Memory B cell (primary cell): Measurements from ENCODE around the gene SELENOH.

Experiments
- ATAC-seq: fragments of 150-1000 bp; cut with Tn5 transposase; 2 replicates; pipeline ENCODE4 v1.10.0; 2021; ENCODE audit warnings: low read depth, mild to moderate bottlenecking, moderate library complexity
- DNase-seq, 2 donors: peaks; one replicate each; pipeline ENCODE4 v3.0.0; 2022; ENCODE audit warnings: low spot score in 2 of 2
- H3K27ac Mint-ChIP-seq: one replicate; pipeline ENCODE4 v1.8.0; 2022; ENCODE audit warnings: mild to moderate bottlenecking, moderate library complexity, mixed read lengths
- H3K27me3 Mint-ChIP-seq: one replicate; pipeline ENCODE4 v1.8.0; 2022; ENCODE audit warnings: mixed read lengths
- H3K36me3 Mint-ChIP-seq: one replicate; pipeline ENCODE4 v1.8.0; 2022; ENCODE audit warnings: mild to moderate bottlenecking, mixed read lengths
- H3K4me1 Mint-ChIP-seq: one replicate; pipeline ENCODE4 v1.8.0; 2022; ENCODE audit warnings: mixed read lengths
- H3K4me3 Mint-ChIP-seq: one replicate; pipeline ENCODE4 v1.8.0; 2022; ENCODE audit warnings: mild to moderate bottlenecking, moderate library complexity, mixed read lengths
- H3K9me3 Mint-ChIP-seq: one replicate; pipeline ENCODE4 v1.8.0; 2022; ENCODE audit warnings: mixed read lengths

Gene SELENOH

DNA sequence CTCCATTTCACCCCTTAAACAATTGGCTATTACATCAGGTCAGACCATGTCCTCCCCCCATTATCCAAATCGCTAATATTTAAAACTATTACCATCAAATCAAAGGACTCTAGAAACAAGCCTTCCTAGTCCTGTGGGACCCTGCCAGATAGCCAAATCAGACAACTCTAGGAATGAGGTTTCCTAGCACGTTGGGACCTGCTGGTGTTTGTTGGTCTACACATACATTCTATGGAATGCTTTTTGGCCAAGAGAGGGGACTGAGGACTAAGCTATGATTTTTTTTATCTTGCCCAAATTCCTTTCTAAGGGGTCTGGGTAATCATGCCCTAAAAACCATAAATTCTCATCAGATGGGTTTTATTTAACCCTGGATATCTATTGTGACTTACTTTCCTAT, 14.1 kb upstream of the SELENOH start:
- peaks cover 3% of the 10 kb centered on the region for H3K4me1 Mint-ChIP-seq
- peak overlapping the region; percentile 6 for H3K27ac Mint-ChIP-seq
- H3K9me3 Mint-ChIP-seq, result no peaks in the 10 kb centered on the region
- no peak for ATAC-seq
- no peak for DNase-seq
- no peaks in the 10 kb centered on the region for H3K36me3 Mint-ChIP-seq
- no peak overlapping the region for H3K4me3 Mint-ChIP-seq
- no peaks in the 10 kb centered on the region for H3K27me3 Mint-ChIP-seq

DNA sequence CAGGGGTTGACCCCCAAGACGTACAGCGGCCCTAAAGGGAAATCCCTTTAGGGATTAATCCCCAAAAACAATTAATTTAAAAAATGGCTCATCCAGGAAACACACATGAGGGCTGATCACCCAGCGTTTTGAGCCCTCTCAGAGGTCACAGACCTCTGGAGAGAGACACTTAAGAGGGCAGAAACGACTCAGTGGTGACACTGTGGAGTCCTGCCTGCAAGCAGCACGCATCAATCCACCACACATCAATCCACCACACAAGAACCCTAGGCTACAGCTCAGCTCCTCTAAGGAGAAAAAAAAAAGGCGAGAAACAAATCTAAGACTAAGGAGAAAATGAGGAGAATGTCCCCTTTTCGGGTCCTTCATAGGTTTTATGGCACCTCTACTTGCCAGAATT, 12.5 kb upstream of the SELENOH start:
- no peak for DNase-seq
- Mint-ChIP-seq H3K27ac (peak overlapping the region; percentile 79), H3K4me3 (no peak overlapping the region), H3K4me1 (peaks cover 3% of the 10 kb centered on the region), H3K27me3 (no peaks in the 10 kb centered on the region), H3K36me3 (no peaks in the 10 kb centered on the region), H3K9me3 (no peaks in the 10 kb centered on the region)
- ATAC-seq, result peak; percentile 6

DNA sequence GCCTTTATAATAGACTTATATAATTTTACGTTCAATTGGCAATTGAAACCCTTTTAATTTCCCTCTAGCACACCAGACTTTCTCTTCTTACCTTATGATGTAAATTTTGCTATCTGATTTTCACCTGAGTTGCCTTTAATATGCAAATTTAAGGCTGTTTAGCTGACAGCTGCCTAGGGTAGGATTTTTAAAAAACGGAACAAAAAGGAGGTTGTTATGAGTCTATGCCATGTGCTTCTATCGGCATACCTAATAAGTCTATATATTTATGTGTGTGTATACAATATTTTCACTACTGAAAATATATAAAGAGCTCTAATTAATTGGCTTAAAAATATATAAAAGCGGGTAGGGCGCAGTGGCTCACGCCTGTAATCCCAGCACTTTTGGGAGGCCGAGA, 11.8 kb upstream of the SELENOH start:
- Mint-ChIP-seq H3K36me3 (peaks cover 3% of the 10 kb centered on the region), H3K4me3 (peak overlapping the region; percentile 50)
- peak in 1 of 2 donors; percentile 25 for DNase-seq

DNA sequence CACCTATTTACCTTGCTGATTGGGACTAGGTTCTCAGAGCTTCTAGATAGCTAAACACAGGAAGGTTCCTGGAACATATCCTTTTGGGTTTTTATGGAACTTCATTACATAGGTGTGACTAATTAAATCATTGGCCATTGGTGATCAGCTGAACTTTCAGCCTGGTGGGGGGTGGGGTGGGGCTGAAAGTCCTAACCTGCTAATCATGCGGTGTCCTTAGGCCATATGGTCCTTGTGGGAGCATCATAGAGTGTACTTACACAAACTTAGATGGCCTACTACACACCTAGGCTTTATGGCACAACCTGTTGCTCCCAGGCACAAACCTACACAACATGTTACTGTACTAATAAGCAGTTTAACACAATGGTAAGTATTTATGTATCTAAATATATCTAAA, 8.6 kb upstream of the SELENOH start:
- Mint-ChIP-seq H3K27me3 (no peaks in the 10 kb centered on the region), H3K27ac (no peak overlapping the region), H3K4me3 (no peak overlapping the region), H3K4me1 (peaks cover 3% of the 10 kb centered on the region), H3K36me3 (peaks cover 5% of the 10 kb centered on the region), H3K9me3 (no peaks in the 10 kb centered on the region)
- DNase-seq (no peak), ATAC-seq (no peak)

More for the DNA sequence above, 11.8 kb upstream of the SELENOH start:
- Mint-ChIP-seq H3K27me3 (no peaks in the 10 kb centered on the region), H3K4me1 (peaks cover 3% of the 10 kb centered on the region), H3K27ac (peak overlapping the region; percentile 79), H3K9me3 (no peaks in the 10 kb centered on the region)
- ATAC-seq, result peak; percentile 98

DNA sequence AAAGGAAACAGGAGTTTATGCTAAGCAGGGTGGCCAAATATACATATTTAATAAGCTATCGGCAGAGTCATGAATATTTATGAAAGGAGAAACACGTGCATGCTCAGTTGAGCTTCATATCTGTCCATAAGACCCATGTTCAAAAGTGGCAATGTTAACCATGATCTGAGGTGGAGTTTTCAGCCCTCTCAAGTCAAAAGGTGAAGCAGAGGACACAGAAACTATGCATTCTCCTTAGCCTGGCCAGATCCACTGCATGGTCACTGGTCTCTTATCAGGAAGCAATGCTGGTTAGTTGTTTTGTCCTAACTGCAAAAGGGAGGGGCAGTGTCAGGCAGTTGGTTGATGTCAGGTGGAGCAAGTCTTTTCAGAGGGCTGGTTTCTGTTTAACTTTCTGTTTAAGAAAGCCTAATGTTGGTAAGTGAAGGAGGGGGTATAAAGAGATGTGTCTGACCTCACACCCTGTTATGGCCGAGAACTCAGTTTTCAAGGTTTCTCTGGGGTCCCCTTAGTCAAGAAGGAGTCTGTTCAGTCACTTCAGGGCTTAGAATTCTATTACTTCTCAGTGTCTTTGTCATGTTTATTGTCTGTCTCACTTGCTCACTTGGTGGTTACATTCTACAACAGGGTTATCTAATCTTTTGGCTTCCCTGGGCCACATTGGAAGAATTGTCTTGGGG, 5.5 kb upstream of the SELENOH start:
- no peak for ATAC-seq
- H3K9me3 Mint-ChIP-seq, result no peaks in the 10 kb centered on the region
- no peak overlapping the region for H3K4me3 Mint-ChIP-seq
- no peak overlapping the region for H3K27ac Mint-ChIP-seq
- peaks cover 13% of the 10 kb centered on the region for H3K36me3 Mint-ChIP-seq
- no peak for DNase-seq
- no peaks in the 10 kb centered on the region for H3K27me3 Mint-ChIP-seq
- peaks cover under 1% of the 10 kb centered on the region for H3K4me1 Mint-ChIP-seq

DNA sequence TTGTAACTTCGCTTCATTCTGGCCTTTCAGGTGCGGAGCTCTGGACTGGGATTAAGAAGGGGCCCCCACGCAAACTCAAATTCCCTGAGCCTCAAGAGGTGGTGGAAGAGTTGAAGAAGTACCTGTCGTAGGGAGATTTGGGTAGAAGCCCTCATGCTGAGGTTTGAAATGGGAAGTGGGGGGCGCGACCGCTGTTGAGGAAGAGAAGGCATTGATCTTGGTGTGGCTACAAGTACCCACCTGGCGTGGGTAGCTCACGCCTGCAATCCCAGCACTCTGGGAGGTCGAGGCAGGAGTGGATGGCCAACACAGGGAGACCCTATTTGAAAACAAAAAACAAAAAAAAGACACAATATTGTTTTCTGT, 779 bp downstream of the SELENOH start:
- no peak for ATAC-seq
- Mint-ChIP-seq H3K36me3 (peaks cover 24% of the 10 kb centered on the region), H3K27me3 (no peaks in the 10 kb centered on the region), H3K9me3 (no peaks in the 10 kb centered on the region), H3K4me1 (peaks cover 19% of the 10 kb centered on the region), H3K27ac (peak overlapping the region; percentile 99), H3K4me3 (peak overlapping the region; percentile 98)
- DNase-seq, result no peak

DNA sequence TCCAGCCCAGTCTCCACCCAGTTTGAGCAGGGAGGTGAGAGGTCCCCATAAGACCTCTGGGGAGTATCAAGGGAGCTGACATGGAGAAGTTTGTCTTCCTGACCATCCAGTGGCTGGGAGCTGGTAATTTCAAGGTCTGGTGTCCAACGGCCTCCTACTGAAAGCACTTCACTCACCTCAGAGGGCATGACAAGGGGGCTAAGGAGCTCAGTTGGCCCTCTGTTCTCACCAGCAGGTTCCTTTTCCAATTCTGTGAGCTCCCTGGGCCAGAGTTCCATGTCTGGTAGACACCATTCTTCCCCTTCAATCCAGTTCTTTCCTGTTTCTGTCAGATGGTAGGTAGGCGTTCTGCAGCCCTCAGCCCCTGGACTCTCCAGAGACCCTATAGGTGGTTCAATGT, 3.1 kb downstream of the SELENOH start:
- no peaks in the 10 kb centered on the region for H3K27me3 Mint-ChIP-seq
- no peak overlapping the region for H3K27ac Mint-ChIP-seq
- no peaks in the 10 kb centered on the region for H3K9me3 Mint-ChIP-seq
- H3K4me1 Mint-ChIP-seq, result peaks cover 19% of the 10 kb centered on the region
- DNase-seq (no peak), ATAC-seq (no peak)
- H3K36me3 Mint-ChIP-seq, result peaks cover 18% of the 10 kb centered on the region
- no peak overlapping the region for H3K4me3 Mint-ChIP-seq

DNA sequence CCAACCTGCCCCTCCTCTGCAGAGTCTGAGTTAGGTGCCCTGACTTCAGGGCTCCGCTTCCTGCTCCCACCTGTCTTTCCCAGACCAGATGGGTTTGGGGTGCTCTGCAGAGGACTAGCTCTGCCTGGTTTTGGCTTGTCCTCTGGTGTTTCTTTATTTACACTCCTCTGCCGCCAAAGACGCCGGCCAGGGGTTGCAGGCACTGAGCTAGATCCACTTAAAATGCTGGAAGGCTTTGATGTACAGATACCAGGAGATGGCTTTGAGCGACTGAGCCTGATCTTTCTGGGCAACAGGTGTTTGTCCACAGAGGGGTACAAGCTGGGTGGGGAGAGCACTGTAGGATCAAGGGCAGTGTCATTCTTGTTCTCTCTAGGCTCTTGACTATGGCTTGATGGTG, 3.9 kb downstream of the SELENOH start:
- no peaks in the 10 kb centered on the region for H3K9me3 Mint-ChIP-seq
- H3K36me3 Mint-ChIP-seq, result peaks cover 18% of the 10 kb centered on the region
- H3K27me3 Mint-ChIP-seq, result no peaks in the 10 kb centered on the region
- ATAC-seq, result no peak
- peak overlapping the region; percentile 26 for H3K27ac Mint-ChIP-seq
- H3K4me3 Mint-ChIP-seq, result no peak overlapping the region
- peaks cover 19% of the 10 kb centered on the region for H3K4me1 Mint-ChIP-seq
- DNase-seq, result no peak

DNA sequence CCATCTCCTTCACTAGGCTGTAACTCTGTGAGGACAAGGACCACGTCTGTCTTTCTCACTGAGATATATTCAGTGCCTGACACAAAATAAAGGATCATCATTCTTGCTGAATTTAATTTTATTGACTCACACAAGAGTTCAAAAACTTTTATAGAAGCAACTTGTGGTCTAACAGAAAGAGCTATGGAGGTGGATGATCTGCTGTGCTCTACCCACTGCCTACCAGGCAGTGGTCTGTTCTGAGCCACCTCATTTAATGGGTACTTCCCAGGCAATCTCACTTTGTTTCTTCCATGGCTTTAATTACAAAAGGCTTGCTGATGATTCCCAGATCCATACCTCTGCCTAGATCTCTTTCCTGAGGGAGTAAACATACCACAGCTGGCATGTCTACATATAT, 5.6 kb downstream of the SELENOH start:
- Mint-ChIP-seq H3K36me3 (peaks cover 18% of the 10 kb centered on the region), H3K27me3 (no peaks in the 10 kb centered on the region), H3K4me3 (no peak overlapping the region), H3K9me3 (no peaks in the 10 kb centered on the region), H3K27ac (peak overlapping the region; percentile 24), H3K4me1 (peaks cover 15% of the 10 kb centered on the region)
- ATAC-seq (no peak), DNase-seq (no peak)

DNA sequence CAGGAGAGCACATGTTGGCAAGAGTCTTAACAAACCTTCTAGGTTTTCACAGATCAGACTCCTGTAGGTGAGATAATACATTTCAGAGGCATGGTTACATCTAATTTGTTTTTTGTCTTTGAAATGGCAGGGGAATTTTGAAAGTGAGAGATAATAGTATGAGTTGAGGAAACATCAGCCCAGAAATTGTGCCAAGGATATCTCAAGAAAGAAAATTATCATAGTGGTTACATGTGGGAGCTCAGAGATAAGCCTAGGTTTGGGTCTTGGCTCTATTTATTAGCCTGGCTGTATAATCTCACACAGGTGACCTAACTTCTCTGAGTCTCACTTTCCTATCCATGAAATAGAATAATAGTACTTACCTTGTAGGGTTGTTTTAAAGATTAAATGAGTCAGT, 9.9 kb downstream of the SELENOH start:
- peaks cover 5% of the 10 kb centered on the region for H3K4me1 Mint-ChIP-seq
- DNase-seq (no peak), ATAC-seq (no peak)
- H3K4me3 Mint-ChIP-seq, result no peak overlapping the region
- H3K27ac Mint-ChIP-seq, result peak overlapping the region; percentile 22
- H3K27me3 Mint-ChIP-seq, result no peaks in the 10 kb centered on the region
- peaks cover 3% of the 10 kb centered on the region for H3K36me3 Mint-ChIP-seq
- no peaks in the 10 kb centered on the region for H3K9me3 Mint-ChIP-seq

DNA sequence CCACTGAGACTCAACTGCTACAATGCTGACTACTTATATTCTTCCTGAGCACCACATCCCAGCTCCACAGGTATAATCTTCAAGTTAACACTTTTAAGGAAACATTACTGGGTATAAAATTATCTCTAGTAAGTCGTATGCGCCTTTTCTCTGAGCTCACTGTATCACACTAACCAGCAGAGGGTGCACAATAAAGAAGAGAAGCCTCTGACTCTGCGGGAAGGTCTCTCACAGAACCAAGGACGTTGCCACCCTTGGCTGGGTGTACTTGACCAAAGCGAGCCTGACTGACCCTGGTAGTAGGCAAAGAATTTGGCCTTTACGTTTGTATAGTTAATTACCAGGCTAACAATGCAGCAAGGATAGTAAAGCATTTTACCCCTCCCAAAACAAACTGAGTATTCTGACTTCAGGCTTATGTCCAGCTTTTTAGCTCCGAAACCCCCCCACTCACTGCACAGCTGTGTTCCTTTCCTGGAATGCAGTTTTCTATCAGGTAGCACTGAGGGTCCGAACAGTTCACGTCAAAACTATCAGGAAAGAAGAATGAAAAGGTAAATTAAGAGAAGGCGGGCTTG, 10.5 kb downstream of the SELENOH start, which contains the start of gene BTBD18:
BTBD18 (minus strand) TSS at position 144 of the 578 bp plus-strand sequence. CDS start 631 bp downstream, outside the sequence.
- DNase-seq, result peak in 1 of 2 donors; percentile 12

DNA sequence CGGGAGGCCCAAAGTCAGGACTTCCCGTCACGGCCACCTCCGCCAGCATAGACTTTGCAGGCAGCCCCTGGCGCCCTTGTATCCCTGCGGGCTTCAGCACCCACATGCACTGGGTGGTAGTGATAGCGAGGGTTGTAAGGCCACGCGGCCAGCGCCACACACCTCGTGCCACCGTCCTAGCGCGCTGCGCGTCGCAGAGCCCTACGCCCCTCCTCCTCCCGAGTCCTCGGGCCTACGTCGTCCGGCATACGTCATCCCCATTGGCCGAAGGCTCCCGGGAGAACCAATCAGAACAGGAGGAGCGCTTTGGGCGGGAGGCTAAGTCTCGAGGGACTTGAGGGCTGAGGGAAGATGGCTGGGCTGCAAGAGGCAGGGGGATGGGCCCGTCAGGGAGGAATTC, 11.7 kb downstream of the SELENOH start:
- DNase-seq, result no peak

More for the DNA sequence above, 10.5 kb downstream of the SELENOH start, which contains the start of gene BTBD18:
- Mint-ChIP-seq H3K4me1 (peaks cover 6% of the 10 kb centered on the region), H3K9me3 (no peaks in the 10 kb centered on the region), H3K27ac (peak within 1 kb of the TSS; percentile 22), H3K27me3 (no peaks in the 10 kb centered on the region), H3K36me3 (peaks cover 3% of the 10 kb centered on the region), H3K4me3 (no peak within 1 kb of the TSS)
- peak; percentile 63 for ATAC-seq

DNA sequence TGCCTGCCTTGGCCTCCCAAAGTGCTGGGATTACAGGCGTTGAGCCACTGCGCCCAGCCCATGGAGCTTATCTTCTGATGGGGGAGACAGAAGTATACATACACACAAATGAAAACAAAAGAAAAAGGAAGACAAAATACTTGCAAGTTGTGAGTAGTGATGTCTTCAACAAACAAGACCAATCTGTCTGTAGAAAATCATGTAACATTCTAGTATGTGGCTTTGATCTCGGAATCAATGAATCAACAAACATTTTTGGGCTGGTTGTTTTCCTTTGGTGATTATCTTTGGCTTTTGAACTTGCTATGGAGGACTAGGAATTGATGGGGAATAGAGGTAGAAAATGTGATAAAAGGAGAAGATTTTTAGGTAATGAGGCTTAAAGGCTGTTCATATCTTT, 16.9 kb downstream of the SELENOH start:
- no peak for DNase-seq
- Mint-ChIP-seq H3K27ac (no peak overlapping the region), H3K9me3 (no peaks in the 10 kb centered on the region), H3K27me3 (no peaks in the 10 kb centered on the region), H3K4me1 (peaks cover 9% of the 10 kb centered on the region), H3K4me3 (no peak overlapping the region), H3K36me3 (no peaks in the 10 kb centered on the region)
- no peak for ATAC-seq

More for the DNA sequence above, 11.7 kb downstream of the SELENOH start:
- no peak for ATAC-seq
- Mint-ChIP-seq H3K27me3 (no peaks in the 10 kb centered on the region), H3K36me3 (no peaks in the 10 kb centered on the region), H3K4me1 (peaks cover 6% of the 10 kb centered on the region), H3K27ac (no peak overlapping the region), H3K9me3 (no peaks in the 10 kb centered on the region), H3K4me3 (no peak overlapping the region)

DNA sequence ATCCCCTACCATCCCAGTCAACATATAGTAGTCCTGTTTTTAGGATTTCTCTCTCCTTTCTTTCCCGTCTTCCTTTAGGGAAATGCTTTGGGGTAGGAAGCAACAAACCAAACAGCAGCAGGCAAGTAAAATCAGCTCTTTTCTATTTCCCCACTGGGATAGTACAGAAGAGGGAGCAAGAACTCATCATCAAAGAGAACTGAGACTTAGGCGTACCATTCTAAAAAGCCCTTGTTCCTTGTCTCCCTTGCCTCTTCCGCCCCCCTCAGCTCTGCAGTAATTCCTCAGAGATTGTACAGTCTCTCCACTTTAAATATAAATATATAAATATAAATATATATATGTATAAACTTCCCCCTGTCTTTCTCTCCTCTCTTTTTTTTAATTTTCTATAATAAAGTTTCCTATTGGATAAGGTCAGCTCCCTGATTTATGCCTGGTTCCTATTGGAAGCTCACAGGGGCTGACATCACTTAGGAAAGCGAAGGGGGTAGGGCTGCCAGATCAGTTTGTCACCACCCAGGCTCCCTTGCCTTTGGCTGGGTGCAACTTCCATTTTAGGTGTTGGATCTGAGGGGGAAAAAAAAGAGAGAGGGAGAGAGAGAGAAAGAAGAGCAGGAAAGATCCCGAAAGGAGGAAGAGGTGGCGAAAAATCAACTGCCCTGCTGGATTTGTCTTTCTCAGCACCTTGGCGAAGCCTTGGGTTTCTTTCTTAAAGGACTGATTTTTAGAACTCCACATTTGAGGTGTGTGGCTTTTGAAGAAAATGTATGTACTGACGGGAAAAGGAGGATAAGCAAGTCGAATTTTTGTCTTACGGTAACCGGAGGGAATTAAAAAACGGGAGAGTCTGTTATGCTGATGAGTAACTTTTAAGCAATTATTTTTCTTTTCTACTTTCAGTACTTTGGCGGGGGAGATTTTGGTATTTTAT, 20.3 kb downstream of the SELENOH start, which contains the start of gene CTNND1:
CTNND1 (plus strand) TSS at position 502 of the 934 bp plus-strand sequence. CDS start 29,677 bp downstream, outside the sequence.
- Mint-ChIP-seq H3K9me3 (no peaks in the 10 kb centered on the region), H3K36me3 (no peaks in the 10 kb centered on the region), H3K27me3 (no peaks in the 10 kb centered on the region), H3K4me1 (peaks cover 14% of the 10 kb centered on the region), H3K27ac (peak within 1 kb of the TSS; percentile 58), H3K4me3 (peak within 1 kb of the TSS; percentile 86)
- ATAC-seq (peak; percentile 64), DNase-seq (no peak)
